GM19468 (cell line): ENCODE results near the gene KCNK7.
"Not testable (repeated sequence)": the region's sequence is repeated elsewhere in the genome, so short reads cannot be mapped to it uniquely, and the experiment has no call there.

Source experiments
- ATAC-seq: cut with Tn5 transposase; IDR thresholded peaks from one replicate; pipeline ENCODE4 v1.9.1; 2021; ENCODE audit warnings: mild to moderate bottlenecking, moderate library complexity, moderate number of reproducible peaks; ENCODE audit not compliant: unreplicated experiment; ENCODE audit errors: extremely low read depth

The KCNK7 gene

GRCh38 chr11:65595543-65596281 is at the start of gene KCNK7:
KCNK7 (minus strand) TSS chr11:65595800; CDS start chr11:65595772, 28 bp downstream.
- no peak for ATAC-seq

- ATAC-seq, result no peak
Measured at GRCh38 chr11:65644837-65645236, 49.2 kb upstream of the KCNK7 start.

GRCh38 chr11:65643971-65644370 is 48.4 kb upstream of the KCNK7 start:
- no peak for ATAC-seq

GRCh38 chr11:65642014-65642671 is 46.5 kb upstream of the KCNK7 start:
- ATAC-seq, result no peak

GRCh38 chr11:65641297-65642013 is 45.9 kb upstream of the KCNK7 start:
- no peak for ATAC-seq

- ATAC-seq, result no peak
Measured at GRCh38 chr11:65640483-65641296, 45.1 kb upstream of the KCNK7 start.

- no peak for ATAC-seq
Measured at GRCh38 chr11:65639623-65640482, 44.3 kb upstream of the KCNK7 start.

DNA sequence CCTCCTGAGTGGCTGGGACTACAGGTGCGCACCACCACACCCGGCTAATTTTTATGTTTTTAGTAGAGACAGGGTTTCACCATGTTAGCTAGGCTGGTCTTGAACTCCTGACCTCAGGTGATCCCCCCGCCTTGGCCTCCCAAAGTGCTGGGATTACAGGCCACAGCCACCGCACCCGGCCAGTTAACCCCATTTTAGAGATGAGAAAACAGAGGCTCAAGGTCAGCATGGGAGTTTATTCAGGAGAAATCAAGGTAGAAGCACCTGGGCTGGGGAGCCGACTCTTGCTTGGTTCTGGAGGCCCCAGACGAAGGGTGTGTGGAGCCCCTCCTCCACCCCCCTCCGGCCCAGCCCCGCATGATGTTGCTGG is 43.6 kb upstream of the KCNK7 start:
- ATAC-seq, result not testable (repeated sequence)

GRCh38 chr11:65637794-65638419 is 42.3 kb upstream of the KCNK7 start, which contains the start of gene SIPA1:
SIPA1 (plus strand) TSS chr11:65638101; CDS start chr11:65640922, 2,821 bp downstream.
- no peak for ATAC-seq

DNA sequence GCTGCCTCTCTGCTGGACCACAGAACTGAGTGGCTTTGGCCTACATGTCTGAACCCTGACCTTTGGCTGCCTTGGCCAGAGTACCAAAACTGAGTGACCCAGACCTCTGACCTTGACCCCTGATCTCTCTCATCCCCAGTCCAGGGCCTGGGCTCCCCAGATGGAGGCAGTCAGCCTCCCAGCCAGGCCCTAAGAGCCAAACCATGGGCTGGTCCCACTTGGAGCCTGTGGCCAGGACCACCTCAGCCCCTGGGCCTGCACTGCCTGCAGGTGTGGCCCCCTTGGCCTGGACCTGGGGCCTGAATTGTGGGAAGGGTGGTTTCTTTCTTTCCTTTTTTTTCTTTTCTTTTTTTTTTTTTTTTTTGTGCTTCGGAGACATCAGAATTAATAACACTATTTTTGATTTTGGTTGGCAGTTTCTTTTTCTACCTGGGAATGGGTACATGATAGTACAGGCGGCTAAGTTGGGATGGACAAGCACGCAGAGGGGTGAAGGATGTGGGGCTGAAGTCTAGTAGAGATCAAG is 41.5 kb upstream of the KCNK7 start:
- ATAC-seq, result no peak

GRCh38 chr11:65636108-65637031 is 40.8 kb upstream of the KCNK7 start:
- no peak for ATAC-seq

- ATAC-seq, result no peak
Measured at GRCh38 chr11:65634905-65635731, 39.5 kb upstream of the KCNK7 start.

GRCh38 chr11:65634440-65634839 is 38.8 kb upstream of the KCNK7 start:
- no peak for ATAC-seq

- ATAC-seq, result no peak
Measured at GRCh38 chr11:65634109-65634436, 38.5 kb upstream of the KCNK7 start.

GRCh38 chr11:65633390-65634108 is 37.9 kb upstream of the KCNK7 start:
- ATAC-seq, result no peak

DNA sequence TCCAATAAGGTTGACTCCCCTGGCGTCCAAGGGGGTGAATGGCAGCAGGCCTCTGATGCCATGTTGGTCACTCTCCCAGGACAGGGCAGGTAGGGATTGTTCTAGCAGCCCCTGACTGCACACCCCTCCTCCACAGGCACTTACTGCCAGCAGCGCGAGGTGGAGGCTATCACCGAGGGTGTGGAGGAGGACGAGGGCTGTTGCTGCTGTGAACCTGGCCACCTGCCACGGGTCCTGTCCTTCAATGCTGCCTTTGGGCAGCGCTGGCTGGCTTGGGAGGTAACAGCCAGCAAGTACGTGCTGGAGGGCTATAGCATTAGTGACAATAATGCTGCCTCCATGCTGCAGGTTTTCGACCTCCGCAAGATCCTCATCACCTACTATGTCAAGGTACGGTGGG is 34.6 kb upstream of the KCNK7 start:
- ATAC-seq, result no peak
